GM18867 (cell line): Measurements from ENCODE around the gene ZFP3.
"Not testable (repeated sequence)": the region's sequence is repeated elsewhere in the genome, so short reads cannot be mapped to it uniquely, and the experiment has no call there.

Experiments used
- ATAC-seq: cut with Tn5 transposase; IDR thresholded peaks from one replicate; pipeline ENCODE4 v1.9.1; 2021; ENCODE audit warnings: mild to moderate bottlenecking, moderate library complexity; ENCODE audit not compliant: unreplicated experiment

The ZFP3 gene

DNA sequence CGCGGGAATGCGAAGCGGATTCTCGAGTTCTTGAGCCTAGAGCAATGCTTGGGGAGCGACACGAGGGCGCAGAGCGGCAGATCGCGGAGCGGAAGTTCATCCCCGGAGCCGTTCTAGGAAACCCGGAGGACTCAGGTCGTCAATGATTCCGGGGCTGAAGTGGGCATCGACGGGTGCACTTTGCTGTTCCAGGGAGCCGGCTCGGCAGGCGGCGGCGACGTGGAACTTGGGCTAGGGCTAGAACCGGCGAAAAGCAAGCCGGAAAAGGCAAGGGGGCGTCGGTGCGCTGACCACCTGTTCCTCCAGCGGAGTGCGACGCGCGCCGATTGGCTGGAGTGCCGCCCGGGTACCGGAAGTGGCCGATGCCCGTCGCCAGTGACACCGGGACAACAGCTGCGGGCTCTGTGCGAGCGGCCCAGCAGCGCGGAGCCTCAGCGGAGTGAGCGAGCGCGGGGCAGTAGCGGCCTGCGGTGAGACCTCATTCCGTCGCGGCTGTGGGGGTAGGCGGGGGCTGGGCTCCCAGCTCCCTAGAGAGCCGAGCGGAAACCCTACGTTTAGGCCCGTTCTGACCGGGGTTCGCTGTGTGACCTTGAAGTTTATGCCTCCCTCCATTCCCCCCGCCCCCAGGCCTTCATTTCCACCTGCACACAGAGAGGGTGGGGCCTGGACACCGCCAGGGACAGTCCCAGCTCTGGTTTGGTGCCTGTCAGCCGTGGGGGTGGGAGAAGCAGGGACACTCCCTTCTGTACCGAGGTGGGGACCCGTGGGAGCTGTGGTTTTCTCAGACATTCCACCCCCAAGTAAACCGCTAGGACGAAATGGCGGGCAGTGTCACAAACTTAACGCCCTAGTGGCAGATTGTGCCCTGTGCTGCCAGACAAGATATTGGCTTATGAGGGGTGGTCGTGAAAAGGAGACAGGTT lies at the start of gene ZFP3:
ZFP3 (plus strand) TSS at position 362 of the 923 bp plus-strand sequence. CDS start 13,038 bp downstream, outside the sequence.
- ATAC-seq = peak; percentile 54

DNA sequence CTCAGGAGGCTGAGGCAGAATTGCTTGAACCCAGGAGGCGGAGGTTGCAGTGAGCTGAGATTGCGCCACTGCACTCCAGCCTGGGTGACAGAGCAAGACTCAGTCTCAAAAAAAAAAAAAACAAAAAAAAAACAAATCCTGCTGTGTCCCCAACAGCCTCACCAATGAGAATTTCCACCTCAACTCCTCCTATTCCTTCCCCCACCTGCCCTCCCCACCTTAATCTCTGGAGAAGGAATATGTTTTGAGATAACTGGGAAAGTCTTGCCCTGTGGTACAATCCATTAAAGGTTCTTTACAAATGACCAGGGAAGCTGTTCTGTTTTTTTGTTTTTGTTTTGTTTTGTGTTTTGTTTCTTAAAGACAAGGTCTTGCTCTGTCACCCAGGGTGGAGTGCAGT lies 48.1 kb upstream of the ZFP3 start:
- ATAC-seq = not testable (repeated sequence)

DNA sequence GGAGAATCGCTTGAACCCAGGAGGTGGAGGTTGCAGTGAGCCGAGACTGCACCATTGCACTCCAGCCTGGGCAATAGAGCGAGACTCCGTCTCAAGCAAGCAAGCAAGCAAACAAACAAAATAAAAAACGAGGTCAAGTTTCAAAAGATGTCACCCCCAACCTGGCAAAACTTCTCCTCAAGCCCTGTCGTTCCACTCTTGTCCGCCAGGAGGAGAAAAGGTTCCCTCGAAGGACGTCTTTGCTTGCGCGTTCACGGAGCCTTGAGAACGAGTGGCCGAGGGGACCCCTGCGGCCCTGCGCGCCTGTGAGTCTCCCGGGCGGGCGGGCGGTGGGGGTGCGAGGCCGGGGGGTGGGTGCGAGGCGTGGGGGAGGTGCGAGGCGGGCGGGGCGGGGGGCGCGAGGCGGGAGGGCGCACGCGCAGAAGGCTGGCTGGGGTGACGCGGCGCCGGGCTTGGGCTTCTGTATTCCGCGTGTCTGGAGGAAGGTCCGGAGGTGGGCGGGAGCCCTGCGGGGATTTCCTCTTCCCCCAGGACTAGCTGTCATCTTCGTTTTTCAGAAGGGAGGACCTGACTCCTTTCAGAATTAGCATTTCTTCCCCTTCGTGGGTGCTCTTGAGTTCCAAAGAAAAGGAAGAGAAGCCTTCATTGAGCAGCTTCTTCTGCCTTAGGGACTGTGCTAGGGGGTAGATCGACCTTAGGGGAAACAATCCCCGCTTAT lies 46.7 kb upstream of the ZFP3 start:
- peak; percentile 55 for ATAC-seq

DNA sequence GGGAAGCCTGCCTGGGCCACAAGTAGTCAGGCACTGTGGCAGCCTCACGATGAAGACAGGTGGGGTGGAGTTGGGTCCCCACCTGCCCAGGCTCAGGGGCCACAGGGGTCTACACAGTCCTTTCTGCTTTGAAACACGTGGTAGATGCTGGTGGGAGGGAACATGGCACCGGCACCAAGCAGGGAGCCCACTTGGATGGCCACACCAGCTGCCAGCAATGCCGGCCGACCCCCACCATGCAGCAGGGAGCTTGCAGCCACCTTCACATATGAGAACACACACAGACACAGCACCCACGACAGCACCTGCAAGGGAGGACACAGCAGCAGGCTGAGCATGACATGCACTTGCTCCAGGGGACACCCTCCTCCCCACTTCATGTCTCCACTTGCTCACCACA lies 45.4 kb upstream of the ZFP3 start:
- no peak for ATAC-seq

DNA sequence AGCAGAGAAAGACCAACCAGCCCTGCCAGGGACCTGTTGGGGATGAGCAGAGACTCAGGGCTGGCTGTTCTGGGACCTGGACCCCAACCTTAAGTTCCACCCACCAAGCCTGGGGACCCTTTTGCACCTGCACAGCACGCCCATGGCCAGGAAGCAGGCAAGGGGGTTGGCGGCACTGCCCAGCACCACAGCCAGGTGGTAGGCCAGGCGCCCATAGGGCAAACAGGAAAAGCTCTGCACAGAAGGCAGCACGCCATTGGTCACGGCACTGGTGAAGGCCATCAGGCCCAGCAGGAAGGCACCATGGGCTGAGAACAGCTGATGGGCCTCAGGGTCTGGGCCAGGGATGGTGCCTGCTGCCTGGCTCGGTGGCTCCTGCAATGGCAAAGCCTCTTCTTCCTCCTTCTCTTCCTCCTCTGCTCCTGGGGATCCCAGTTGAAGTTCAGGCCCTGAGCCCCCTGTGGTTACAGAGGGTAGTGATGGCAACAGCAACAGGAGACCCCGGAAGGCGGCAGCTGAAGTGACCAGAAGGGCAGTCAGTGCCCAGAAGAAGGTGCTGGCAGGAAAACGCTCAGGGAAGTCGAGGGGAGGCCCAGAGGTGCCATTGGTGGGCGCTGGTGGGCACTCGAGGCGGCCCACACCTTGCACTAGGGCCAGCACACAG lies 44.8 kb upstream of the ZFP3 start:
- no peak for ATAC-seq

DNA sequence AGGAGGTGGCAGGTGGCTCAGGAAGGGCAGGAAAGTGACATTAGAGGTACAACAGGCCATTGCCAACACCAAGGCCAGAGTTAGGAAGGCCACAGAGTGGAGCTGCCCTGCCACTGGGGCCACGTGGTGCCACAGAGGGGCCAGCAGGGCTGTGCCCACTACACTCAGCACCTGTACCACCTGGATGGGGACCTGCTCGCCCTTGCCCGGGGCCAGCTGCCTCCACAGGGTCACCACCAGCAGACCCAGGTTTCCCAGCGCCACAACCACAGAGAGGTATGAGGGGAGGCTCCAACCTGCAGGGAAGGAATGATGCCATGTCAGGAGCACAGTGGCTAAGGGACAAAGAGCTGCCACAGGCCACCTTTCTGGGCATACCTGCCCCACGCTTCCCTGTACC lies 44.2 kb upstream of the ZFP3 start:
- no peak for ATAC-seq

DNA sequence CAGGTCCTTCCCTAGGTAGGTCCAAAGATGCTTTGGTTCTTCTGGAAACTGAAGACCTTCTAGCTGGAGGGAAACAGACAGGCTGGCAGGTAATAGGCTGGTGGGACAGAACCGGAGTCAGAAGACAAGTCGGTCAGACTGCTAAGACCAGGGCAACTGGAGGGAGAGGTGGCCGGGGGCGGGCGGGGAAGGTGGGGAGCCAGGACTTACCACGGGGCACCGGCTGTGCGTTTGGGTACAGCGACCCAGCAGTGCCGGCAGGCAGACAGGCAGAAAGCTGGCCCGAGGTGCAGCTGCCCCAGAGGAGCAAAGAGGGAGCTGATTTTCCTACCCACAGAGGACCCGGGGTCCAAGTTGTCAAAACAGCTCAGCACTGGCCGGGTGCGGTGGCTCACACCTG lies 43.6 kb upstream of the ZFP3 start:
- ATAC-seq = no peak

DNA sequence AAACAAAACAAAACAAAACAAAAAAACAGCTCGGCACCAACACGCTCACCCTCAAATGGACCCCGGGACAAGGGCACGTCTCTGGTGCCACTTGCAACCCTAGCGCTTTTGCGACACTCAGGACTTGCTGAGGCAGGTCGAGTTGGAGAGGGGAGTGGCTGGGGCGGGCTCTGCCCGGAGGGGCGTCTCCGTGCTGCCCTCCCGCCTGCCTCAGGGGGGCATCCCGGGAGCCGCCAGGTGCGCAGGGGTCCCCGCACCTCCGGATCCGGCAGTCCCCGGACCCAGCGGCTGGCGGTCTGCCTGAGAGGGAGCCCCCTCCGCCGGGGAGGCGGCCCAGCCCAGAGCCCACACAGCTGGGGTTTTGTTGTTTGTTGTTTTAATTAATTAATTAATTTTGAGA lies 43.0 kb upstream of the ZFP3 start, which contains the start of gene SLC52A1:
SLC52A1 (minus strand) TSS at position 112 of the 400 bp plus-strand sequence. CDS start 820 bp downstream, outside the sequence.
- no peak for ATAC-seq

DNA sequence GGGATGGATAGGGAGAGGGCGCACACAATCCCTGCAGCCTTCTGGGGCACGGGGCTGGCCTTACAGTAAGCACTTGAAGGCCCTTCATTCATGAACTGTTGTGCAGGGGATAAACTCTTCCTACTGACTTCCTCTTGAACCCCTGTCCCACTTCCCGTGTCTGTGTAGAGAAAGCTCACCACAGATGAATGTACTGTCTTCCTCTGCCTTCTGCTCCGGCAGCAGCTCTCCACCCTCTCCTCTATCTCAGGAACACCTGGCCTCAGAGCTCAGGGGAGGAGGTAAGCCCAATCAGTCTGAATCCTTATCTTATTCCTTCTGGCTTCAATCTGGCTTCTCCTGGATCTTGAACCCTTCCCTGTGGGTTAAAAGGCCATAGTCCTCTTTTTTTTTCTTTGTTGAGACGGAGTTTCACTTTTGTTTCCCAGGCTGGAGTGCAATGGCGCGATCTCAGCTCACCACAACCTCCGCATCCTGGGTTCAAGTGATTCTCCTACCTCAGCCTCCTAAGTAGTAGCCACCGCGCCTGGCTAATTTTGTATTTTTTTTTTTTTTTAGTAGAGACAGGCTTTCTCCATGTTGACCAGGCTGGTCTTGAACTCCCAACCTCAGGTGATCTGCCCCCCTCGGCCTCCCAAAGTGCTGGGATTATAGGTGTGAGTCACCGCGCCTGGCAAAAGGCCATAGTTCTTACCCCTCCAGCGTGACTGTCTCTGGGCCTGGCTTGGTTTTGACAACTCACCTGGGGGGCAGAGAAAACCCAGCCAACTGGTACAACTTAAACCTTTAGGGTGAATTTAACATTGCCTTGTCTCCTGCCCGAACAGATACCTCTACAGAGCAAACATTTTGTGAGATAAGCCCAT lies 35.9 kb upstream of the ZFP3 start:
- no peak for ATAC-seq

DNA sequence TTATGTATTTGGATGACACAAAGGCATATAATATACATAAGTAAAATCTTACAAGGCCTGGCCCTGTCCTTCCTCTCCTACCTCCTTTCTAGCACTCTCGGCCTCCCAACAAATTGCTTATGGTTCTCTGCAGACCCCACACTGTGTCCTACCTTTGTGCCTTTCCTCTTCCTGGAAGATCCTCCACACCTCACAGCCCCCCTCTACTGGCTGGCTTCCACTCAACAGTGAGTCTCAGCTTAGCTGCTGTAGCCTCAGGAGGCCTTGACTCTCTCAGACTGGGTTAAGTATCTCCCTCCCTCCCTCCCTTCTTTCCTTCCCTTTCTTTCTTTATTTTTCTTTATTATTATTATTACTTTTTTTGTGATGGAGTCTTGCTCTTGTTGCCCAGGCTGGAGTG lies 34.7 kb upstream of the ZFP3 start:
- ATAC-seq = no peak

DNA sequence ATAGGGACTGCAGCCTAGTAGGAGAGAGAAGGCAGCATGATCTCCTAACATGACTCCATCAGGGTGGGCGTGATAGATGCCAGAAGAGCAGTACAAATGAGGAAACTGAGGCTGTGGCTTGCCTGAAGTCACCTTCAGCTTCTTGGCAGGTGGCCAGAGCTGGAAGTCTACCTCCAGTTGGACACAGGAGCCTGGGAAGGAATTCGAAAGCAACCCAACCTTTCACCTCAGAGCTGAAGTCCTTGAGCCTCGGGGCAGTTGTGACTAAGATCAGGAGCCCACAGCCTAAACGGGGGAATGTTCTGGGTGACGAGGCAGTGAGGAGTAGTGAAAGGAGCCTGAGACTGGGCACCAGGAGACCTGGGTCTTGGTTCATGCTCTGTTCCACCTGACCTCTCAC lies 33.6 kb upstream of the ZFP3 start:
- no peak for ATAC-seq

DNA sequence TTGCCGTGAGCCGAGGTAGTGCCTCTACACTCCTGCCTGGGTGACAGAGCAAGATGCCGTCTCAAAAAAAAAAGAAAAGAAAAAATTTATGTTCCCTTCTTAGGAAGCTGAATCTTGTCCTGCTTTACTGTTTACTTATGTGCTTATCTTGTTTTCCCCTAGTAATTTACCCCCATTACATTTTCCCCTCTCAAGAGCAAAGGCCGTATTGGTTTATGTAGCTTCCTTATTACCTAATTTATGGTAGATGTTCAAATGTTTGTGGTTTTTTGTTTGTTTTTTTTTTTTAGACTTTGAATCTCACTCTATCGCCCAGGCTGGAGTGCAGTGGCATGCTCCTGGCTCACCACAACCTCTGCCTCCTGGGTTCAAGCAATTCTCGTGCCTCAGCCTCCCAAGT lies 32.8 kb upstream of the ZFP3 start:
- ATAC-seq = no peak

DNA sequence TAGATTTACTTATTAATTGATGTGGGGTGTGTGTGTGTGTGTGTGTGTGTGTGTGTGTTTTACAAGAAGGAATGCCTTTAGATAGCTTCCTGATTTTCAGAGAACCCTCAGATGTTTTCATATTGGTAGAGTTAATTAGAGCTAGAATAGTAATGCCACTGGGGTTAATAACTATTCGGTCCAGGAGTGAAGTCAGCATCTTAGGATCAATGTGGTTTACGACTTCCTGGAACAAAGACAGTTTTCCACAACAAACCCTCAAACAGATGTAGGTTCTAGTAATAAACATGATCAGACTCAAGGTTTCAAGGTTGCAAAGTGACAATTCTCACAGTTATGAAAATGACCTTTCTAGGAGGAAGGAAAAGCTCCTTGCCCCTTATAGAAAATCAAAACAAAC lies 30.8 kb upstream of the ZFP3 start:
- no peak for ATAC-seq

DNA sequence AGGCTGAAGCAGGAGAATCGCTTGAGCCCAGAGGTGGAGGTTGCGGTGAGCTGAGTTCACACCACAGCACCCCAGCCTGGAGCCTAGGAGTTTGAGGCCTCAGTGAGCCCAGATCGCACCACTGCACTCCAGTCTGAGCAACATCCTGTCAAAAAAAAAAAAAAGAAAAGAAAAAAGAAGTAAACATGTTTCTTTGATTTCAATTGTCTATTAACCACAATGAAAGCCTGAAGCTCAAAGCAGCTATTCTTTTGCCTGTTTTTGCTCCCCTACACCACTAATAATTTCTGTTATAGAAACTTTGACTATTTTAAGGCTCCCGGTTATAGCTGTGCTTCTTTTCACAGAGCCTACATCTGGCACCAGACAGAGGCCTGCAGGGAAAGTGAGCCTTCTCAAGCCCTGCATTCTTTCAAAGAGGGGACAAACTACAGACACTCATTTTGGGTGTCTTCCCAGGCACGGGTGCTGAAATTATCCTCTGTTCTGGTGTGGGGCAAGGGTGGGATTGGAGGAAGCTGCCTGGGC lies 28.9 kb upstream of the ZFP3 start:
- no peak for ATAC-seq

DNA sequence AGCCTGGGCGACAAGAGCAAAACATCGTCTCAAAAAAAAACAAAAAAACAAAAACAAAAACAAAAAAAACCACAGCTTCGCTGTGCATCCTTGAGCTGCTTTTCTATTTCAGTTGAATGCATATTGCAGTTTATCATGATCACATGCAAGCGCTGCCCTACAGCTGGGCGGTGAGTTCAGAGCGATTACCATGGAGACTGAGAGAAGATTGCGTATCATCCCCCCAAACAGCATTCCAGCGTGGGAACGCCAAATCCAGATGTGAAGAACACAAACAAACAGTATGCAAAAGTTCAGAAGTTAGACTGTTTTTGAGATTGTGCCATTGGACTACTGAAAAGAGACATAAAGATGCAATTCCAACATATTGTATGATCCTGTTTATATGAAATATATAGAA lies 28.0 kb upstream of the ZFP3 start:
- ATAC-seq = no peak

DNA sequence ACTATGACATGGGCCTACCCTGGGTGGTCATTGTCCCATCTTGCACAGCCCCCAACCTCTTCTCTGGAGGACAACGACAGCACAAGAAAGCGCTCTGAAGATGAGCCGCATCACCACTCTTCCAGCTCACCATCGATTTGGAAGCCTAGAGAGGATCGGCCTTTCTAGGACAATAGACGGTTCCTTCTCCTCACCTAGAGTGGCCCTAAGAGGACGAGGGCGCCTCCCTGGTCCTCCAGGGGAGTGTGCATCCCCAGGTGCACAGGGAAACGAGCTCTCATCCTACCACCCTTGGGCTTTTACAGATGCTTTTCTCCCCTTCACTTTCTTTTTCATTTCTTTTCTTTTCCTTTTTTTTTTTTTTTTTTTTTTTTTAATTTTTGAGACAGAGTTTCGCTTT lies 22.7 kb upstream of the ZFP3 start:
- ATAC-seq = no peak

DNA sequence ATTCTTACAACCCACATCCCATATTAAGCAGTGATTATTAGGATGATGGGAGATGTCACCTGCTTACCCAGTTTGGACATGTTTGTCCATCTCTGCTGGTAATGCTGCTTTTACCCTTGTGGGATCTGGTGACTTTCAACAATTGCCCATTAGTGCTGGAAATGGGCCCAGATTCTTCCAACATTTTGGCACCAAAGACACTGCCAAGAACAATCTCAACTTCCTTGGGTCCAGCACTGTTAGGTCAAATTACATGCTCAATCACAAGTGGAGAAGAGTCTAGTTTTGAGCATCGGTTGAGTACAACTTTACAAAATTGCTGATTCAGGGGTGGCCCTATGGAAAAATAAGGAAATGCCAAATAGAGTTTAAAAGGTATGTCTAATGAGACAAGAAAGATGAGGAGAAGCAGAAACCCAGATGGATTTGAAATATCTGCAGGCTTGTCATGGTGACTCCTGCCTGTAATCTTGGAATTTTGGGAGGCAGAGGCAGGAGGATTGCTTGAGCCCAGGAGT lies 13.0 kb upstream of the ZFP3 start:
- no peak for ATAC-seq

DNA sequence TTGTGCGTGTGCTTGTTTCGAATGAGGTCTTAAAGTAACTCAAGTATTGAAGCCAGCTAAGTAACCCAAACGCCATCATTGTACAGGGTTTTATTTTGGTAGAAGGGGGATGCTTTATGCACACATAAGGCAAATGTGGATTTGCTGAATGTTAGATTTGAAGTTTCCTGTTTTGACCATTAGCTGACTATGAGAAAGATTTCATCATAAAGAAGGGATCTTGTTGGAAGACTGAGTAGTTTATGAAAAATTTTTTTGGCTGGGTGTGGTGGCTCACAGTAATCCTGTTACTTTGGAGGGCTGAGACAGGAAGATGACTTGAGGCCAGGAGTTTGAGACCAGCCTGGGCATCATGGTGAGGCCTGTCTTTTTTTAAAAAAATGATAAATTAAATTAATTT lies 10.0 kb upstream of the ZFP3 start:
- ATAC-seq = no peak

DNA sequence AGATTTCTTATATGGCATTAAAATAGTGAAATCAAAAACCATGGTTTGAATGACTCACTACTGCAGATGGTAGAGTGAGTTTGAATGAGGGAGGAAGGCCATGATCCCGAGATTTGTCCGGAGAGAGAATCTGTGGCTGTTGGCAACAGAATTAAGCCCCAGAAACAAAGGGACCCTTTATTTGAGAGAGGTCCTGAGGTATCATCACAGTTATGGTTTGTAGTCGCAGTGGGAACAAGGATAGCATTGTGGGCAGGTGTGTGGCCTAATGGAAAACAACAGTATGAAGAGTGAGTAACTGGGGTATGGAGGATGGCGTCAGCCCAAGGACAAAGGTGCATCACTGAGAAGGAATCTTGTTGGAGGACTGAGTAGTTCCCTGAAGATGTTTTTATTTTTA lies 8.5 kb upstream of the ZFP3 start:
- ATAC-seq = no peak

DNA sequence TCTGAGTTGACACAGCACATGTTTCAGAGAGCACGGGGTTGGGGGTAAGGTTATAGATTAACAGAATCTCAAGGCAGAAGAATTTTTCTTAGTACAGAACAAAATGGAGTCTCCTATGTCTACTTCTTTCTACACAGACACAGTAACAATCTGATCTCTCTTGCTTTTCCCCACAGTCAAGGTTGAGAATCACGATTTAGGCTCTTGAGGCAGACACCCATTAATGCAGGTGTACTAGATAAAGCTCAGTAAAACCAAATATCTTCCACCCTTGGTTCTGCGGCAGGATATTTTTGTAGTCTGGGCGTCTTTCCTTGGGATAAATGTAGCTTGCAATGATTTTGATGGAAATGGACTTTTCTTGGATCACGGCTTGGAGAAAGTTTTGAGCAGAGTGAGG lies 2.8 kb upstream of the ZFP3 start:
- ATAC-seq = not testable (repeated sequence)
